K562 (cell line): Measurements from ENCODE around the gene GLIS1. TPM values are rescaled to one million over a fixed set of nuclear protein-coding genes. Genes with fewer than 3 reads are reported as not detected.

ENCODE experiments used
- ATAC-seq: fragments of 200-7000 bp; cut with Tn5 transposase; 3 replicates; pipeline ENCODE4 v1.9.1; 2020; ENCODE audit warnings: moderate library complexity
- BruUV-seq: library from RNA; stranded (reverse); fragments of 400-500 nt; replicated peaks from 2 replicates; lab custom pipeline; 2021; lab: Mats Ljungman, UMichigan
- CTCF ChIA-PET: fragments of 300-600 bp; formaldehyde crosslinking; extraction: SDS; loops from one replicate; lab custom pipeline; 2021; ENCODE audit warnings: low intra/inter-chr PET ratio; lab: Yijun Ruan, JAX
- POLR2A ChIA-PET: fragments of 300-600, 350-650 bp; sonication (Branson Sonifier 250); formaldehyde crosslinking; extraction: SDS; loops from one replicate; lab custom pipeline; 2021; ENCODE audit warnings: antibody characterized with exemption, inconsistent platforms; lab: Yijun Ruan, JAX
- DNase-seq, 4 experiments: peaks; one replicate each; pipeline versions ENCODE4 v3.0.0 to v3.0.0-alpha.2; 2011 to 2018; ENCODE audit warnings: low spot score in 3 of 4, mixed read lengths in 3 of 4; ENCODE audit errors: extremely low read depth in 1 of 4
- FAIRE-seq: peaks from 2 replicates; lab custom pipeline; 2011; peaks lifted over from hg19 to GRCh38; lab: Jason Lieb, UNC
- H2AFZ ChIP-seq: 2 replicates; pipeline ENCODE4 v1.6.0; 2011; ENCODE audit warnings: low read depth, low read length, control low read depth, inconsistent platforms
- H3K27ac ChIP-seq: fragments of 200-600 bp; 3 replicates; pipeline ENCODE4 v1.8.0; 2011; ENCODE audit warnings: low read depth, mild to moderate bottlenecking, control low read depth, inconsistent platforms, low read length, moderate library complexity, mixed read lengths; ENCODE audit errors: extremely low read depth
- H3K27me3 ChIP-seq, 2 experiments: fragments of 300-600 bp in 1 of 2; 2 replicates in 1 of 2; 3 replicates in 1 of 2; pipeline versions ENCODE4 v1.6.0 to v1.8.0; 2011; ENCODE audit warnings: inconsistent platforms in 2 of 2, low read length in 2 of 2, mild to moderate bottlenecking in 1 of 2, mixed read lengths in 1 of 2, moderate library complexity in 1 of 2; ENCODE audit not compliant: control insufficient read depth in 2 of 2, insufficient read depth in 2 of 2
- H3K36me3 ChIP-seq: fragments of 300-600 bp; 3 replicates; pipeline ENCODE4 v1.8.0; 2011; ENCODE audit warnings: mild to moderate bottlenecking, low read length, inconsistent platforms; ENCODE audit not compliant: control insufficient read depth, insufficient read depth
- H3K4me1 ChIP-seq, 2 experiments: fragments of 200-600 bp in 1 of 2; replicated peaks in 1 of 2; 2 replicates in 1 of 2; 3 replicates in 1 of 2; pipeline versions ENCODE4 v1.5.1 to v1.8.0; 2011; ENCODE audit warnings: inconsistent platforms in 2 of 2, low read length in 2 of 2, mild to moderate bottlenecking in 1 of 2, mixed read lengths in 1 of 2, moderate library complexity in 1 of 2; ENCODE audit not compliant: control insufficient read depth in 2 of 2, insufficient read depth in 2 of 2
- H3K4me2 ChIP-seq: 2 replicates; pipeline ENCODE4 v1.6.1; 2011; ENCODE audit warnings: low read length, control low read depth, inconsistent platforms, mixed read lengths; ENCODE audit not compliant: insufficient read depth
- H3K4me3 ChIP-seq: fragments of 200-600 bp; sonication (generic), shearing (Covaris generic); 2 replicates; pipeline ENCODE4 v1.5.1; 2016; ENCODE audit warnings: control low read depth, inconsistent platforms
- H3K79me2 ChIP-seq: fragments of 200-600 bp; 3 replicates; pipeline ENCODE4 v1.8.0; 2011; ENCODE audit warnings: low read length, inconsistent platforms; ENCODE audit not compliant: control insufficient read depth, insufficient read depth
- H3K9ac ChIP-seq, 2 experiments: 2 replicates each; pipeline versions ENCODE4 v1.6.0 to v1.6.1; 2011; ENCODE audit warnings: low read depth in 2 of 2, low read length in 2 of 2, control low read depth in 1 of 2, inconsistent platforms in 1 of 2, mild to moderate bottlenecking in 1 of 2, mixed read lengths in 1 of 2; ENCODE audit not compliant: insufficient read depth in 1 of 2
- H3K9me1 ChIP-seq: one replicate; pipeline ENCODE4 v1.6.0; 2011; ENCODE audit warnings: inconsistent platforms, mild to moderate bottlenecking, low read length, moderate library complexity; ENCODE audit not compliant: control insufficient read depth, insufficient read depth
- H3K9me3 ChIP-seq: replicated peaks from 2 replicates; pipeline ENCODE4 v1.5.1; 2011; ENCODE audit warnings: low read depth, low read length, inconsistent platforms; ENCODE audit not compliant: control insufficient read depth, insufficient read depth
- H4K20me1 ChIP-seq: replicated peaks from 2 replicates; pipeline ENCODE4 v1.6.1; 2011; ENCODE audit warnings: low read length, inconsistent platforms, mixed read lengths; ENCODE audit not compliant: control insufficient read depth, insufficient read depth
- CLOCK ChIP-seq: fragments of 250-450 bp; sonication (Bioruptor Pico); IDR thresholded peaks from 2 replicates; pipeline ENCODE4 v1.4.0; 2020; ENCODE audit warnings: mild to moderate bottlenecking, moderate library complexity, borderline replicate concordance
- FOXM1 ChIP-seq, 2 experiments: fragments of 450-650 bp in 1 of 2; sonication (generic) in 1 of 2; formaldehyde crosslinking in 1 of 2; IDR thresholded peaks; 2 replicates each; pipeline versions ENCODE4 v1.6.1 to v1.9.0; 2017 to 2022; ENCODE audit warnings: low read depth in 2 of 2, mild to moderate bottlenecking in 2 of 2, missing genetic modification reagents in 1 of 2, moderate library complexity in 1 of 2
- POLR2AphosphoS2 ChIP-seq: IDR thresholded peaks from 2 replicates; pipeline ENCODE4 v1.6.1; 2012; ENCODE audit warnings: low read length, improper control_type of control experiment
- POU5F1 ChIP-seq: fragments of 150-350 bp; IDR thresholded peaks from 2 replicates; pipeline ENCODE4 v1.6.1; 2014; ENCODE audit warnings: borderline replicate concordance, low read length, low read depth, mild to moderate bottlenecking; ENCODE audit not compliant: partially characterized antibody
- PTBP1 ChIP-seq: fragments of 200-400 bp; formaldehyde crosslinking; IDR thresholded peaks from 2 replicates; pipeline ENCODE4 v1.6.1; 2017; ENCODE audit warnings: low read depth, low read length
- SP2 ChIP-seq: IDR thresholded peaks from 2 replicates; pipeline ENCODE4 v1.6.1; 2011; ENCODE audit warnings: mild to moderate bottlenecking, low read depth, low read length, moderate library complexity; ENCODE audit not compliant: poor library complexity, severe bottlenecking; ENCODE audit errors: extremely low read depth
- TFAM ChIP-seq: fragments of 250-450 bp; sonication (Bioruptor Pico); conservative IDR thresholded peaks from 2 replicates; pipeline ENCODE4 v1.5.0; 2021; ENCODE audit warnings: mild to moderate bottlenecking, moderate library complexity
- ZBTB9 ChIP-seq: fragments of 450-650 bp; formaldehyde crosslinking; IDR thresholded peaks from 2 replicates; pipeline ENCODE4 v1.4.0; 2020; ENCODE audit warnings: mild to moderate bottlenecking, moderate library complexity
- WGBS: fragments of 100-300 bp; shearing (Covaris generic); methylation state at CpG from one replicate; pipeline ENCODE4 v1.1.6; 2016; ENCODE audit warnings: low coverage, mixed read lengths; ENCODE audit not compliant: insufficient coverage; ENCODE audit errors: missing lambda C conversion rate; 5-methylcytosine and 5-hydroxymethylcytosine counted together
- in situ Hi-C: fragments of 300-500 bp; cut with MboI; formaldehyde crosslinking; loops from 4 replicates; pipeline ENCODE4 v1.15.0; 2018; ENCODE audit warnings: inconsistent platforms, mixed read lengths
- intact Hi-C: fragments of 100-400 bp; cut with micrococcal nuclease; formaldehyde crosslinking; loops from 2 replicates; pipeline ENCODE4 v1.14.2; 2022
- polyA plus RNA-seq, 8 experiments: library from polyadenylated mRNA; depleted of rRNA in 4 of 8; stranded (reverse) in 5 of 8; unstranded in 3 of 8; fragments of >200 nt; fragmentation: Nextera tagmentation in 2 of 8; fragmentation: Illumina TruSeq in 1 of 8; extraction: Ambion mirVana in 2 of 8; extraction: Trizol in 1 of 8; gene quantifications; 2 replicates each; pipeline versions ENCODE4 v1.2.1 to v1.2.3, GENCODE V29; 2011 to 2014; ENCODE audit warnings: inconsistent platforms in 1 of 8, missing spikeins in 1 of 8
- total RNA-seq, 7 experiments: library from RNA; depleted of rRNA in 6 of 7; stranded (reverse); fragments of >200 nt in 6 of 7; fragmentation: Illumina TruSeq in 2 of 7; extraction: Trizol in 2 of 7; gene quantifications; 2 replicates each; pipeline versions ENCODE4 v1.2.1 to v1.2.3, GENCODE V29; 2011 to 2021; ENCODE audit warnings: low replicate concordance in 1 of 7
- TF ChIP-seq, protein P1 (sequence below): sonication (generic); formaldehyde crosslinking; IDR thresholded peaks from 2 replicates; pipeline ENCODE4 v1.9.0; 2022; ENCODE audit warnings: mild to moderate bottlenecking, missing genetic modification reagents
- TF ChIP-seq, protein P2 (sequence below): IDR thresholded peaks from 2 replicates; pipeline ENCODE4 v1.6.1; 2012; ENCODE audit warnings: low read depth, low read length, improper control_type of control experiment, borderline replicate concordance

GLIS1 gene
- total and polyA plus RNA-seq, 9 of the 15 experiments (the other 6 are each of a cell fraction or from before 2014, with no cell fraction given) = not detected

DNA sequence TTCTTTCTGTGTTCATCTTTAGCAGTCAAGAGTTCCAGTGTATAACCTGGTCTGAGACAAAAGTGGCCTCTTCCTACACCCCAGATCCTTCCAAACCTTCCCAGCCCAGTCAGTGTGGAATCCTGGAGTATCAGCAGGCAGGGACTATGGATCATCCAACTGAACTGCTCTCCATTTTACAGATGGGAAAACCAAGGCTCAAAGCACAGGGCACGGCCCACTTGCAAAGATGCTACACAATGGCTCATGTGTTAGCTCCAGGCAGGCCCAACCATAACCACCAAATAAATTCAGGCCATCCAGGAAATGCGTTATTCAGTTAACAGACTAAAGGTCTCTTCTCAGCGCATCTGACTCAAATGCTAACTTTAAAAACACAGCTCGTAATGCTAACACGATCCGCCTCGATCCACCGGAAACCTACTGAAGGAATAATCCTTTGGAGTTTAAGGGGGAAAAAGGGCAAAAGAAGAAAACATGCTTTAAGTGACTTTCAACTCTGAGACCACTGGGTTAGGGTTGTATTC is 7.1 kb downstream of the GLIS1 start (continued):
- TF ChIP-seq FOXM1 (IDR thresholded peaks at IDR 0.05; ENCODE audit: low read depth) (no peak), FOXM1 (CRISPR knock-in tag; IDR thresholded peaks at IDR 0.05; ENCODE audit: low read depth) (no peak)
- TF ChIP-seq, all 486 proteins: peak for 0

DNA sequence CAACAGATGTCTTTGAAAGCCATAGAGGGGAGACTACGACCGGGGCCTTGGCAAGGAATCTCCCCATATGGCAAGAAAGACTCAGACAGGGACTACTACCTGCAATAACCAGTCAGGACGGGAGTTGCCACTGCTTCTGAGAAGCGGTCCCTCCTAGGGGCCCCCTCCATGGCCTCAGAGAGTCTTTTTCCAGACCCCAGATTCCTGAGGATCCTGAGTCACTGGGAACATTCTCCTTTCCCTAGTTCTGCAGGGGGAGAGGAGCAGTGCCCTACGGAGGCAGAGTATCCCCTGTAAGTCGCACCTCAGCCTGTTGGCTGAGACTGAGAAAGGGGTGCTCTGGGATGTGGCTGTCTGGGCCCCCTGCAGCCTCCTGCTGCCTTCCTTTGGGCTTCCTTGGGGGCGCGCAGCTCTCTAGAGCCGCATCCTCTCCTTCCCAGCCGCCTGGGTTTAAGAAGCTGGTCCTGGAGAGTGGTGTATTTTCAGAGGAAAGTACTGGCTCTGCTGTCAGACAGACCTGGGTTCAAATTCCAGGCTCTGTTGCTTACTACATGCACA is 7.8 kb downstream of the GLIS1 start:
- Histone ChIP-seq H4K20me1 (0 out of 2 replicates have a peak, but pooled peaks cover 6% of the 10 kb centered on the region), H3K36me3 (no peaks in the 10 kb centered on the region), H2AFZ (no peak overlapping the region), H3K9me1 (no peaks in the 10 kb centered on the region), H3K9ac (no peak overlapping the region), H3K79me2 (no peaks in the 10 kb centered on the region), H3K4me1 (no peaks in the 10 kb centered on the region), H3K4me2 (no peak overlapping the region), H3K27me3 (peaks cover 67 to 78% of the 10 kb centered on the region in 2 experiments), H3K4me3 (no peak overlapping the region), H3K9me3 (no peaks in the 10 kb centered on the region), H3K27ac (no peak overlapping the region)
- ChIA-PET POLR2A (no interaction called here), CTCF (no interaction called here)
- under 1% methylated on average over 10 of the region's 10 CpGs for WGBS
- DNase-seq (no peak), FAIRE-seq (no peak), ATAC-seq (no peak)
- no TSS peak for BruUV-seq
- in situ Hi-C loops = no loop called here
- intact Hi-C loops = no loop called here
- TF ChIP-seq POU5F1 = no peak
- TF ChIP-seq CLOCK = no peak
- no peak for TF ChIP-seq PTBP1
- TF ChIP-seq ZBTB9 = no peak
- no peak for TF ChIP-seq POLR2AphosphoS2
- TF ChIP-seq, protein P1, sequence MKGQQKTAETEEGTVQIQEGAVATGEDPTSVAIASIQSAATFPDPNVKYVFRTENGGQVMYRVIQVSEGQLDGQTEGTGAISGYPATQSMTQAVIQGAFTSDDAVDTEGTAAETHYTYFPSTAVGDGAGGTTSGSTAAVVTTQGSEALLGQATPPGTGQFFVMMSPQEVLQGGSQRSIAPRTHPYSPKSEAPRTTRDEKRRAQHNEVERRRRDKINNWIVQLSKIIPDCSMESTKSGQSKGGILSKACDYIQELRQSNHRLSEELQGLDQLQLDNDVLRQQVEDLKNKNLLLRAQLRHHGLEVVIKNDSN (CRISPR knock-in tag) = no peak
- no peak for TF ChIP-seq SP2
- TF ChIP-seq TFAM (CRISPR knock-in tag) = no peak
- TF ChIP-seq, protein P2, sequence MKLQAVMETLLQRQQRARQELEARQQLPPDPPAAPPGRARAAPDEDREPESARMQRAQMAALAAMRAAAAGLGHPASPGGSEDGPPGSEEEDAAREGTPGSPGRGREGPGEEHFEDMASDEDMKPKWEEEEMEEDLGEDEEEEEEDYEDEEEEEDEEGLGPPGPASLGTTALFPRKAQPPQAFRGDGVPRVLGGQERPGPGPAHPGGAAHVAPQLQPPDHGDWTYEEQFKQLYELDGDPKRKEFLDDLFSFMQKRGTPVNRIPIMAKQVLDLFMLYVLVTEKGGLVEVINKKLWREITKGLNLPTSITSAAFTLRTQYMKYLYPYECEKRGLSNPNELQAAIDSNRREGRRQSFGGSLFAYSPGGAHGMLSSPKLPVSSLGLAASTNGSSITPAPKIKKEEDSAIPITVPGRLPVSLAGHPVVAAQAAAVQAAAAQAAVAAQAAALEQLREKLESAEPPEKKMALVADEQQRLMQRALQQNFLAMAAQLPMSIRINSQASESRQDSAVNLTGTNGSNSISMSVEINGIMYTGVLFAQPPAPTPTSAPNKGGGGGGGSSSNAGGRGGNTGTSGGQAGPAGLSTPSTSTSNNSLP = no peak
